ENCODE results near the gene NACC2. TPM values are rescaled to one million over a fixed set of nuclear protein-coding genes. Genes with fewer than 3 reads are reported as not detected.

The NACC2 gene
- polyA plus RNA-seq, 1 donor (not counting 4 experiments of a cell fraction or from before 2014, with no cell fraction given), result 4.6 TPM

DNA sequence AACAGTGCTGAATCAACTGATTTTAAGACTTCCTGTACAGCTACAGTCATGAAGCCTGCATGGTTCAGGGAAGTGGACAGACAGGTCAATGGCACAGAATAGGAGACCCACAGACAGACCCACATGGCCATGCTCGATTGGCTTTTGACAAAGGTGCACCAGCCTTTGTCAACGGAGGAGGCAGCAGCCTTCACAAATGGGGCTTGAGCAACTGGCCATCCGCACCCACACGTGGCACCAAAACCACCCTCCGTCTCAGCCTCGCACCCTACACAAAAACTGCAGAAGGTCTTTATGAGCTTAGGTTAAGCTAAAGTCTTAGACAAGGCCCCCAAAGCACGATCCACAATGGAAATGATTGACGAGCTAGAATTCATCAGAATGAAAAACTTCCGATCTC is 74.4 kb downstream of the NACC2 start:
- peaks cover 41% of the 10 kb centered on the region for H3K79me2 ChIP-seq (ENCODE audit: control insufficient read depth, insufficient read depth, low read length)
- H3K27me3 ChIP-seq (ENCODE audit: control insufficient read depth, extremely low read depth, insufficient read depth, low read length), result no peaks in the 10 kb centered on the region
- H2AFZ ChIP-seq (ENCODE audit: control insufficient read depth, low read length), result no peak overlapping the region
- no peak overlapping the region for H3K4me3 ChIP-seq (ENCODE audit: control insufficient read depth in 2 of 3, extremely low read depth in 1 of 3, insufficient read depth in 2 of 3, low read depth in 1 of 3, low read length in 3 of 3)
- no peak overlapping the region for H3K4me2 ChIP-seq (ENCODE audit: control insufficient read depth, extremely low read depth, insufficient read depth, low read depth, low read length)
- no peak overlapping the region for H3K9ac ChIP-seq (ENCODE audit: control insufficient read depth, extremely low read depth, insufficient read depth, low read length)
- dilution Hi-C loops (cut with MboI; ENCODE audit: extremely low pct_ligation_motif_present, low sequenced_read_pairs), result no loop called here
- DNase-seq (ENCODE audit: low read depth, low spot score) (no peak), FAIRE-seq (no peak)
- H3K36me3 ChIP-seq (ENCODE audit: control insufficient read depth in 2 of 2, extremely low read depth in 1 of 2, insufficient read depth in 2 of 2, low read length in 2 of 2), result peaks cover 7 to 9% of the 10 kb centered on the region in 2 experiments
- H3K9me1 ChIP-seq (ENCODE audit: control insufficient read depth, extremely low read depth, insufficient read depth, low read length), result peaks cover 3% of the 10 kb centered on the region
- no peak for TF ChIP-seq EZH2 (IDR thresholded peaks at IDR 0.05; ENCODE audit: low read length)
- TF ChIP-seq, protein P1, sequence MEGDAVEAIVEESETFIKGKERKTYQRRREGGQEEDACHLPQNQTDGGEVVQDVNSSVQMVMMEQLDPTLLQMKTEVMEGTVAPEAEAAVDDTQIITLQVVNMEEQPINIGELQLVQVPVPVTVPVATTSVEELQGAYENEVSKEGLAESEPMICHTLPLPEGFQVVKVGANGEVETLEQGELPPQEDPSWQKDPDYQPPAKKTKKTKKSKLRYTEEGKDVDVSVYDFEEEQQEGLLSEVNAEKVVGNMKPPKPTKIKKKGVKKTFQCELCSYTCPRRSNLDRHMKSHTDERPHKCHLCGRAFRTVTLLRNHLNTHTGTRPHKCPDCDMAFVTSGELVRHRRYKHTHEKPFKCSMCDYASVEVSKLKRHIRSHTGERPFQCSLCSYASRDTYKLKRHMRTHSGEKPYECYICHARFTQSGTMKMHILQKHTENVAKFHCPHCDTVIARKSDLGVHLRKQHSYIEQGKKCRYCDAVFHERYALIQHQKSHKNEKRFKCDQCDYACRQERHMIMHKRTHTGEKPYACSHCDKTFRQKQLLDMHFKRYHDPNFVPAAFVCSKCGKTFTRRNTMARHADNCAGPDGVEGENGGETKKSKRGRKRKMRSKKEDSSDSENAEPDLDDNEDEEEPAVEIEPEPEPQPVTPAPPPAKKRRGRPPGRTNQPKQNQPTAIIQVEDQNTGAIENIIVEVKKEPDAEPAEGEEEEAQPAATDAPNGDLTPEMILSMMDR (optimal IDR thresholded peaks at IDR 0.05 in 1 of 3, IDR thresholded peaks at IDR 0.05 in 1 of 3, conservative IDR thresholded peaks at IDR 0.05 in 1 of 3; ENCODE audit: extremely low read depth in 1 of 3, insufficient read depth in 2 of 3, low read length in 3 of 3), result no peak
- no peak overlapping the region for H3K27ac ChIP-seq (ENCODE audit: control insufficient read depth, insufficient read depth, low read length)
- H4K20me1 ChIP-seq (ENCODE audit: control insufficient read depth, extremely low read depth, insufficient read depth, low read length), result peaks cover 7% of the 10 kb centered on the region
- no peaks in the 10 kb centered on the region for H3K4me1 ChIP-seq (ENCODE audit: control insufficient read depth, extremely low read depth, insufficient read depth, low read length)
- no peaks in the 10 kb centered on the region for H3K9me3 ChIP-seq (ENCODE audit: control insufficient read depth, low read depth, low read length)

DNA sequence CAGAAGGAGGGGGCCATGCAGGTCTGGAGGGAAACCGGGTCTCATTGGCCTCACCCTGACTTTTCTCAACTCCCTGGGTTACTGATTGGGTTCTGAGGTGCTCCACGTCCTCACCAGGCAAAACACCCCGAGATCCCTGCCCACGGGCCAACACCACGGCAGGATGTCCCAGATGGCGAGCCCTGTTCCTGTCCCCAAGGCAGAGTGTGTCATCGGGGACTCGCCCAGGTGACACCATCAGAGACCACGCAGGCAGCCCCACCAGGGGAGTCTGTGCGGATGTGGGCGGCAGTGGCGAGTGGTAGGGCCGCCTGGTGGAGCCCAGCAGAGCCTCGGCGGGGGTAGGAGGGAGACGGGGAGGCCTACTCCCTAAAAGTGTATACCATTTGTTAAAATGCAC is 74.9 kb downstream of the NACC2 start:
- H3K4me3 ChIP-seq (ENCODE audit: control insufficient read depth in 2 of 3, extremely low read depth in 1 of 3, insufficient read depth in 2 of 3, low read depth in 1 of 3, low read length in 3 of 3), result no peak overlapping the region
- H3K4me1 ChIP-seq (ENCODE audit: control insufficient read depth, extremely low read depth, insufficient read depth, low read length), result no peaks in the 10 kb centered on the region
- H3K27ac ChIP-seq (ENCODE audit: control insufficient read depth, insufficient read depth, low read length), result no peak overlapping the region
- H3K27me3 ChIP-seq (ENCODE audit: control insufficient read depth, extremely low read depth, insufficient read depth, low read length), result no peaks in the 10 kb centered on the region
- H3K9ac ChIP-seq (ENCODE audit: control insufficient read depth, extremely low read depth, insufficient read depth, low read length), result no peak overlapping the region
- no peak overlapping the region for H2AFZ ChIP-seq (ENCODE audit: control insufficient read depth, low read length)
- dilution Hi-C loops (cut with MboI; ENCODE audit: extremely low pct_ligation_motif_present, low sequenced_read_pairs), result no loop called here
- DNase-seq (ENCODE audit: low read depth, low spot score) (no peak), FAIRE-seq (no peak)
- H3K9me3 ChIP-seq (ENCODE audit: control insufficient read depth, low read depth, low read length), result no peaks in the 10 kb centered on the region
- peaks cover 9 to 10% of the 10 kb centered on the region in 2 experiments for H3K36me3 ChIP-seq (ENCODE audit: control insufficient read depth in 2 of 2, extremely low read depth in 1 of 2, insufficient read depth in 2 of 2, low read length in 2 of 2)
- TF ChIP-seq, protein P1 (optimal IDR thresholded peaks at IDR 0.05 in 1 of 3, IDR thresholded peaks at IDR 0.05 in 1 of 3, conservative IDR thresholded peaks at IDR 0.05 in 1 of 3; ENCODE audit: extremely low read depth in 1 of 3, insufficient read depth in 2 of 3, low read length in 3 of 3), result no peak
- no peak for TF ChIP-seq EZH2 (IDR thresholded peaks at IDR 0.05; ENCODE audit: low read length)
- H3K4me2 ChIP-seq (ENCODE audit: control insufficient read depth, extremely low read depth, insufficient read depth, low read depth, low read length), result no peak overlapping the region
- H4K20me1 ChIP-seq (ENCODE audit: control insufficient read depth, extremely low read depth, insufficient read depth, low read length), result peaks cover 7% of the 10 kb centered on the region
- H3K9me1 ChIP-seq (ENCODE audit: control insufficient read depth, extremely low read depth, insufficient read depth, low read length), result peaks cover 3% of the 10 kb centered on the region
- peaks cover 43% of the 10 kb centered on the region for H3K79me2 ChIP-seq (ENCODE audit: control insufficient read depth, insufficient read depth, low read length)
